Hepatocyte (in vitro differentiated cells): ENCODE results near the gene GDPD2. TPM values are rescaled to one million over a fixed set of nuclear protein-coding genes. Genes with fewer than 3 reads are reported as not detected.
"Not testable (repeated sequence)": the region's sequence is repeated elsewhere in the genome, so short reads cannot be mapped to it uniquely, and the experiment has no call there.

Experiments used
- DNase-seq: peaks from one replicate; pipeline ENCODE4 v3.0.0-alpha.2; 2016; ENCODE audit warnings: low spot score
- H2AFZ ChIP-seq: fragments of 200-600 bp; sonication (generic); 2 replicates; pipeline ENCODE4 v1.6.0; 2016; ENCODE audit warnings: antibody characterized with exemption, mild to moderate bottlenecking
- H3K27ac ChIP-seq: fragments of 200-600 bp; sonication (generic); 2 replicates; pipeline ENCODE4 v1.5.1; 2016; ENCODE audit warnings: mild to moderate bottlenecking
- H3K27me3 ChIP-seq: fragments of 200-600 bp; sonication (generic); 2 replicates; pipeline ENCODE4 v1.6.1; 2016
- H3K36me3 ChIP-seq: fragments of 200-600 bp; sonication (generic); replicated peaks from 2 replicates; pipeline ENCODE4 v1.5.1; 2016; ENCODE audit warnings: low read depth; ENCODE audit not compliant: insufficient read depth
- H3K4me1 ChIP-seq: fragments of 200-600 bp; sonication (generic); 2 replicates; pipeline ENCODE4 v1.5.1; 2016; ENCODE audit warnings: mild to moderate bottlenecking, moderate library complexity; ENCODE audit not compliant: insufficient read depth
- H3K4me2 ChIP-seq: fragments of 200-600 bp; sonication (generic); 2 replicates; pipeline ENCODE4 v1.6.0; 2016
- H3K4me3 ChIP-seq: fragments of 200-600 bp; sonication (generic); 2 replicates; pipeline ENCODE4 v1.5.1; 2016; ENCODE audit warnings: mild to moderate bottlenecking
- H3K79me2 ChIP-seq: fragments of 200-600 bp; sonication (generic); 2 replicates; pipeline ENCODE4 v1.6.0; 2017; ENCODE audit warnings: mild to moderate bottlenecking
- H3K9me2 ChIP-seq: fragments of 200-600 bp; sonication (generic); replicated peaks from 2 replicates; pipeline ENCODE4 v1.6.0; 2017; ENCODE audit warnings: mild to moderate bottlenecking; ENCODE audit not compliant: insufficient read depth
- H3K9me3 ChIP-seq: fragments of 200-600 bp; sonication (generic); 2 replicates; pipeline ENCODE4 v1.5.1; 2016; ENCODE audit warnings: low read depth, mild to moderate bottlenecking
- H4K20me1 ChIP-seq: fragments of 200-600 bp; sonication (generic); 2 replicates; pipeline ENCODE4 v1.6.0; 2016; ENCODE audit warnings: mild to moderate bottlenecking; ENCODE audit not compliant: insufficient read depth, poor library complexity, severe bottlenecking
- EZH2 ChIP-seq: fragments of 200-600 bp; sonication (generic); IDR thresholded peaks from 2 replicates; pipeline ENCODE4 v1.6.1; 2016; ENCODE audit warnings: antibody characterized with exemption, mild to moderate bottlenecking, borderline replicate concordance
- EZH2phosphoT487 ChIP-seq: fragments of 200-600 bp; sonication (generic); IDR thresholded peaks from one replicate; pipeline ENCODE4 v1.6.1; 2018; ENCODE audit warnings: antibody characterized with exemption, mild to moderate bottlenecking, low read depth, moderate library complexity; ENCODE audit not compliant: unreplicated experiment, severe bottlenecking
- WGBS: methylation state at CpG from one replicate; pipeline ENCODE4 v1.1.6; 2016; ENCODE audit warnings: low lambda C conversion rate; ENCODE audit errors: missing lambda C conversion rate; 5-methylcytosine and 5-hydroxymethylcytosine counted together
- polyA plus RNA-seq: library from polyadenylated mRNA; unstranded; fragments of >200 nt; fragmentation: Nextera tagmentation; extraction: Ambion mirVana; gene quantifications from 2 replicates; pipeline ENCODE4 v1.2.1, GENCODE V29; 2016
- total RNA-seq: library from RNA; depleted of rRNA; stranded (reverse); fragments of >200 nt; gene quantifications from 2 replicates; pipeline ENCODE4 v1.2.3, GENCODE V29; 2014
- TF ChIP-seq, protein P1 (sequence below): fragments of 200-600 bp; sonication (generic); IDR thresholded peaks from 2 replicates; pipeline ENCODE4 v1.5.1; 2016; ENCODE audit warnings: antibody characterized with exemption, mild to moderate bottlenecking; ENCODE audit not compliant: poor library complexity

Gene GDPD2, protein sequence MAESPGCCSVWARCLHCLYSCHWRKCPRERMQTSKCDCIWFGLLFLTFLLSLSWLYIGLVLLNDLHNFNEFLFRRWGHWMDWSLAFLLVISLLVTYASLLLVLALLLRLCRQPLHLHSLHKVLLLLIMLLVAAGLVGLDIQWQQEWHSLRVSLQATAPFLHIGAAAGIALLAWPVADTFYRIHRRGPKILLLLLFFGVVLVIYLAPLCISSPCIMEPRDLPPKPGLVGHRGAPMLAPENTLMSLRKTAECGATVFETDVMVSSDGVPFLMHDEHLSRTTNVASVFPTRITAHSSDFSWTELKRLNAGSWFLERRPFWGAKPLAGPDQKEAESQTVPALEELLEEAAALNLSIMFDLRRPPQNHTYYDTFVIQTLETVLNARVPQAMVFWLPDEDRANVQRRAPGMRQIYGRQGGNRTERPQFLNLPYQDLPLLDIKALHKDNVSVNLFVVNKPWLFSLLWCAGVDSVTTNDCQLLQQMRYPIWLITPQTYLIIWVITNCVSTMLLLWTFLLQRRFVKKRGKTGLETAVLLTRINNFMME
- total RNA-seq (1.6 TPM in 2 replicates), polyA plus RNA-seq (2.2 and 2.3 TPM in 2 replicates)

DNA sequence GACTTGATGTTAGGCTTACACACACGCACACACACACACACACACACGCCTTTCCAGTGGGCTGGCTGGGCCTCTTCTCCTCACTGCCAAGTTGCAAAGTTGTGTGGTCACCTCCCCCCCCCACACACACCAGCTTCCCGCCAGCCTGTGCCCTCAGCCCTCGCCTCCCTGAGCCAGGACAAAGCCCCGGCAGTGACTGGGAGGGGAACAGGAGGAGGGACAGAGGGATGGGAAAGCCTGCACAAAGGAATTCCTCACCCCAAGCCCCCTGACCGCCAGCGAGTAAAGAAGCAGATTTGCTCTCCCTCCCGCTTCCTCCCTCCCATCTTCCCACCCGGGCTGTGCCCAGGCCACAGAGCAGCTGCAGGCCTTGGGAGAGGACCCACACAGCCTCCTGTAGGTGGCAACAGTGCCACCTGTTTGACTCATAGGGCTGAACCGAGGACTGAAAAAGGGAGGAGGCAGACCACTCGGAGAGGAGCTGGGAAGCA, at the start of gene GDPD2:
Gene GDPD2, plus strand, starts transcription at position 464 of the 491 bp plus-strand sequence. CDS start 1,671 bp downstream, outside the sequence.
- WGBS: 41% methylated on average over 10 of the region's 11 CpGs
- H3K79me2 ChIP-seq: no peaks in the 10 kb centered on the region
- H2AFZ ChIP-seq: no peak within 1 kb of the TSS
- no peaks in the 10 kb centered on the region for H3K27me3 ChIP-seq
- no peaks in the 10 kb centered on the region for H3K36me3 ChIP-seq
- no peak for TF ChIP-seq EZH2phosphoT487
- TF ChIP-seq EZH2: no peak
- TF ChIP-seq, protein P1, sequence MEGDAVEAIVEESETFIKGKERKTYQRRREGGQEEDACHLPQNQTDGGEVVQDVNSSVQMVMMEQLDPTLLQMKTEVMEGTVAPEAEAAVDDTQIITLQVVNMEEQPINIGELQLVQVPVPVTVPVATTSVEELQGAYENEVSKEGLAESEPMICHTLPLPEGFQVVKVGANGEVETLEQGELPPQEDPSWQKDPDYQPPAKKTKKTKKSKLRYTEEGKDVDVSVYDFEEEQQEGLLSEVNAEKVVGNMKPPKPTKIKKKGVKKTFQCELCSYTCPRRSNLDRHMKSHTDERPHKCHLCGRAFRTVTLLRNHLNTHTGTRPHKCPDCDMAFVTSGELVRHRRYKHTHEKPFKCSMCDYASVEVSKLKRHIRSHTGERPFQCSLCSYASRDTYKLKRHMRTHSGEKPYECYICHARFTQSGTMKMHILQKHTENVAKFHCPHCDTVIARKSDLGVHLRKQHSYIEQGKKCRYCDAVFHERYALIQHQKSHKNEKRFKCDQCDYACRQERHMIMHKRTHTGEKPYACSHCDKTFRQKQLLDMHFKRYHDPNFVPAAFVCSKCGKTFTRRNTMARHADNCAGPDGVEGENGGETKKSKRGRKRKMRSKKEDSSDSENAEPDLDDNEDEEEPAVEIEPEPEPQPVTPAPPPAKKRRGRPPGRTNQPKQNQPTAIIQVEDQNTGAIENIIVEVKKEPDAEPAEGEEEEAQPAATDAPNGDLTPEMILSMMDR: peak; percentile 41
- H4K20me1 ChIP-seq: no peaks in the 10 kb centered on the region
- H3K9me3 ChIP-seq: no peaks in the 10 kb centered on the region
- H3K27ac ChIP-seq: no peak within 1 kb of the TSS
- DNase-seq: peak; percentile 58
- no peaks in the 10 kb centered on the region for H3K9me2 ChIP-seq
- no peaks in the 10 kb centered on the region for H3K4me1 ChIP-seq
- H3K4me2 ChIP-seq: peak within 1 kb of the TSS; percentile 42
- no peak within 1 kb of the TSS for H3K4me3 ChIP-seq

DNA sequence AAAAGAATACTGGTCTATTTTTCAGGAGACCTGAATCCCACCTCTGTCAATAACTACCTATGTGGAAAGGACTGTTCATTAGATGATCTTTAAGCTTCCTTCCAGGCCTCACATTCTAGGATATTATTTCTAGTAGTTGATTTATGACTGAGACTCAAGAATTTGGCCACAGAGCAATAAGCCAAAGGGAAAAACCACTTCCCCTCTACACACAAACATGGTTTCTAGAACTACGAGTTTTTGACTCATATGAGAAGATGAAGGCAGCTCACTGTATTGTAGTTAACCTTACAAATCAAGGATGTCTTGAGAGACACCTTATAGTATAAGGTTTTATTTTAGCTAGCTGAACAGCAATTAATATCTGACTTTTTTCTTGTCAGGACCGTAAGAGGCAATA, 36.9 kb upstream of the GDPD2 start:
- 79% methylated on average over 2 of the region's 2 CpGs for WGBS
- H2AFZ ChIP-seq: no peak overlapping the region

DNA sequence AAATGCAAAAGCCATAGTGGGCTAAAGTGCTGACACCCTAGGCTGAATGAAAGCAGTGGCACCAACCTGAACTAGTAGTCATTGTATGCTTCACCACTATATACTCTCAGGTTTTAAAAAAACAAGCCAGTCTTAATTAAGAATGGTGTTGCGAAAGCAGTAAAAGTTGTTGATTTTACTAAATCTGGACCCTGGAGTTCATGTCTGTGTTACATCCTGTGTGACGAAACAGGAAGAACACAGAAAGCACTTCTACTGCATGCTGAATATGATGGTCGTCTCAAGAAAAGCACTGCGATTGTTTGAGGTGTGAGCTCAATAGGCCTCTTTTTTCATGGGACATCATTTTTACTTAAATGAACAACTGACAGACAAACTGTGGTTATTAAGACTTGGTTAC, 24.2 kb upstream of the GDPD2 start:
- Histone ChIP-seq H2AFZ (no peak overlapping the region), H3K9me2 (no peaks in the 10 kb centered on the region)
- TF ChIP-seq EZH2: no peak
- no peak for TF ChIP-seq EZH2phosphoT487
- TF ChIP-seq, protein P1: no peak

More for the DNA sequence above, 36.9 kb upstream of the GDPD2 start:
- no peaks in the 10 kb centered on the region for H3K4me1 ChIP-seq
- H3K9me3 ChIP-seq: no peaks in the 10 kb centered on the region
- H3K79me2 ChIP-seq: no peaks in the 10 kb centered on the region
- no peaks in the 10 kb centered on the region for H4K20me1 ChIP-seq
- TF ChIP-seq EZH2phosphoT487 (no peak), EZH2 (no peak)
- TF ChIP-seq, protein P1: no peak
- no peaks in the 10 kb centered on the region for H3K27me3 ChIP-seq
- DNase-seq: no peak
- no peaks in the 10 kb centered on the region for H3K9me2 ChIP-seq
- no peak overlapping the region for H3K4me3 ChIP-seq
- H3K4me2 ChIP-seq: no peak overlapping the region
- H3K36me3 ChIP-seq: no peaks in the 10 kb centered on the region
- no peak overlapping the region for H3K27ac ChIP-seq

DNA sequence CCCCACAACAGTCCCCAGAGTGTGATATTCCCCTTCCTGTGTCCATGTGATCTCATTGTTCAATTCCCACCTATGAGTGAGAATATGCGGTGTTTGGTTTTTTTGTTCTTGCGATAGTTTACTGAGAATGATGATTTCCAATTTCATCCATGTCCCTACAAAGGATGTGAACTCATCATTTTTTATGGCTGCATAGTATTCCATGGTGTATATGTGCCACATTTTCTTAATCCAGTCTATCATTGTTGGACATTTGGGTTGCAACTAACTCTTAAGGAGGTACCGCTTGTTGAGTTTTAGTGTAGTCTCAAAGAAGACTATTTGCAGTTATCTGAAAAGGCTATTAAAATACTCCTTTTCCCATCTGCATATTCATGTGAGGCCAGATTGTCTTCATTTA, 22.9 kb upstream of the GDPD2 start:
- not testable (repeated sequence) for H3K27me3 ChIP-seq, H3K36me3 ChIP-seq, H3K4me3 ChIP-seq, H3K4me2 ChIP-seq, H4K20me1 ChIP-seq, H2AFZ ChIP-seq, H3K79me2 ChIP-seq, H3K27ac ChIP-seq, DNase-seq, H3K9me2 ChIP-seq, H3K9me3 ChIP-seq, H3K4me1 ChIP-seq
- 100% methylated on average over 1 of the region's 3 CpGs for WGBS

More for the DNA sequence above, 24.2 kb upstream of the GDPD2 start:
- no peak overlapping the region for H3K27ac ChIP-seq
- 81% methylated on average over 4 of the region's 4 CpGs for WGBS
- no peaks in the 10 kb centered on the region for H3K4me1 ChIP-seq
- no peaks in the 10 kb centered on the region for H3K9me3 ChIP-seq
- no peak overlapping the region for H3K4me2 ChIP-seq
- no peaks in the 10 kb centered on the region for H4K20me1 ChIP-seq
- no peaks in the 10 kb centered on the region for H3K36me3 ChIP-seq
- H3K4me3 ChIP-seq: no peak overlapping the region
- no peaks in the 10 kb centered on the region for H3K27me3 ChIP-seq
- DNase-seq: no peak
- no peaks in the 10 kb centered on the region for H3K79me2 ChIP-seq
